Measurements from ENCODE around the gene CASZ1.

Gene CASZ1

GRCh38 chr1:10720635-10721034 lies 75.8 kb downstream of the CASZ1 start:
- Histone ChIP-seq H3K9me3 (ENCODE audit: control insufficient read depth, low read length) (no peaks in the 10 kb centered on the region), H3K4me1 (ENCODE audit: control insufficient read depth, insufficient read depth, low read length, poor library complexity, severe bottlenecking) (no peaks in the 10 kb centered on the region), H3K27me3 (replicated peaks; ENCODE audit: control insufficient read depth, insufficient read depth, low read length, poor library complexity, severe bottlenecking) (no peaks in the 10 kb centered on the region), H3K36me3 (ENCODE audit: control insufficient read depth, insufficient read depth, low read length) (no peaks in the 10 kb centered on the region), H3K27ac (ENCODE audit: insufficient read depth, low read length, poor library complexity, severe bottlenecking) (no peak overlapping the region), H3K4me3 (ENCODE audit: insufficient read depth, low read depth, low read length, poor library complexity, severe bottlenecking) (no peak overlapping the region)
- DNase-seq, result no peak

GRCh38 chr1:10718083-10718415 lies 78.4 kb downstream of the CASZ1 start:
- no peak for DNase-seq
- Histone ChIP-seq H3K9me3 (ENCODE audit: control insufficient read depth, low read length) (no peaks in the 10 kb centered on the region), H3K4me3 (ENCODE audit: insufficient read depth, low read depth, low read length, poor library complexity, severe bottlenecking) (no peak overlapping the region), H3K27me3 (replicated peaks; ENCODE audit: control insufficient read depth, insufficient read depth, low read length, poor library complexity, severe bottlenecking) (no peaks in the 10 kb centered on the region), H3K36me3 (ENCODE audit: control insufficient read depth, insufficient read depth, low read length) (no peaks in the 10 kb centered on the region), H3K27ac (ENCODE audit: insufficient read depth, low read length, poor library complexity, severe bottlenecking) (no peak overlapping the region), H3K4me1 (ENCODE audit: control insufficient read depth, insufficient read depth, low read length, poor library complexity, severe bottlenecking) (no peaks in the 10 kb centered on the region)

DNA sequence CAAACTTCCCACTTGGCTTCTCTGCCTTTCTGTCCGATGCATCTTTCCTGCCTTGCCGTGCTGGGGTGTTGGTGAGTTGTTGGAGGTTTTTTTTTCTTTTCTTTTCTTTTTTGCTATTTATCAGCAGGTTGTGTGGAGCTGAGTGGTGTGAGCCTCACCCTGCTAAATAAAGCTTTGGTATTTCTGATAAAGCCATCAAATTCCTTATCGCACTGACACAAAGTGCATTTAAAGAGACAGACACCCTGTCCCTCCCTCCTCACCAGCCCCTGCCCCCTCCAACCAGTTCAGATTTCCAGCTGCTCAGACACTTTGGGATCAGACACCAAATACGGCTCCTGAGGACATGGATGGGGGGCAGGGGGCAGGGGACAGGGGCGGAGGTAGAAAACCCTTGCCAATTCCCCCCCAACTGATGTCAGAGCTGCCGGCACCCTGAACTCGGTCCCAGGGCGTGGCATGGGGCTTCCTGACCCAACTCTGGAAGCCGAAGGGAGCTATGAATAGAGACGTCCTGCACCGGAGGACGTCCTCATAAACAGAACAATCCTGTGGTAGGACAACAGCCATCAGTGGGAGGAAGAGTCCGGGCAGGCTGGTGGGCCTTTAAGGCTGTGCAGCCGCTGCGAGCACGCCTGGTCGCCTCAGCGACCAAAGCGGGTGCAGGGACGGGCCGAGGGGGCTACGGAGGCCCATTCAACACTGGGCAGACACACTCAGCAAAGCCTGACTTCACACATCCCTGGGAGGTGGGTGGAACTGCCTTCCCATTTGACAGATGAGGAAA lies 79.0 kb downstream of the CASZ1 start:
- DNase-seq, result no peak
- Histone ChIP-seq H3K27ac (ENCODE audit: insufficient read depth, low read length, poor library complexity, severe bottlenecking) (no peak overlapping the region), H3K27me3 (replicated peaks; ENCODE audit: control insufficient read depth, insufficient read depth, low read length, poor library complexity, severe bottlenecking) (no peaks in the 10 kb centered on the region), H3K4me3 (ENCODE audit: insufficient read depth, low read depth, low read length, poor library complexity, severe bottlenecking) (no peak overlapping the region), H3K9me3 (ENCODE audit: control insufficient read depth, low read length) (no peaks in the 10 kb centered on the region), H3K36me3 (ENCODE audit: control insufficient read depth, insufficient read depth, low read length) (no peaks in the 10 kb centered on the region), H3K4me1 (ENCODE audit: control insufficient read depth, insufficient read depth, low read length, poor library complexity, severe bottlenecking) (no peaks in the 10 kb centered on the region)

DNA sequence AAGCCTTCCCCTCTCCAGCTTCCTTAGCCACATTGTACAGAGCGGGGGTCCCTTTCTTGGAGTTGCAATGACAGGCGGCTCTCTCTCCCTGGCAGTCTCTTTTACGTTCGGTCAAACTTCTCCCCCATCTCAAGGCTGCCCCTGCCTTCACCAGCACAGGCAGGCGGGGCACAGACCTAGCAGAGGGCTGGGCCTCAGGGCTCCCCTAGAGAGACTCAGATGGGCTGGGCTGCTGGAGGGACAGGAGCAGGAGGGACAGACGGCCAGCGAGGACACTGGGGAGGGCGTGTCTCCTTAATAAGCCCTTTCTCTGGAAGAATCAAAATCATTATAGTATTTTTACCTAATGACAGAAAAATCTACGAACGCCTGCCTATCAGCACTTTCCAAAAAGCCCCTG lies 79.6 kb downstream of the CASZ1 start:
- no peak overlapping the region for H3K4me3 ChIP-seq (ENCODE audit: insufficient read depth, low read depth, low read length, poor library complexity, severe bottlenecking)
- H3K4me1 ChIP-seq (ENCODE audit: control insufficient read depth, insufficient read depth, low read length, poor library complexity, severe bottlenecking), result no peaks in the 10 kb centered on the region
- no peak overlapping the region for H3K27ac ChIP-seq (ENCODE audit: insufficient read depth, low read length, poor library complexity, severe bottlenecking)
- no peaks in the 10 kb centered on the region for H3K9me3 ChIP-seq (ENCODE audit: control insufficient read depth, low read length)
- no peaks in the 10 kb centered on the region for H3K36me3 ChIP-seq (ENCODE audit: control insufficient read depth, insufficient read depth, low read length)
- DNase-seq, result no peak
- H3K27me3 ChIP-seq (replicated peaks; ENCODE audit: control insufficient read depth, insufficient read depth, low read length, poor library complexity, severe bottlenecking), result no peaks in the 10 kb centered on the region

- Histone ChIP-seq H3K4me3 (ENCODE audit: insufficient read depth, low read depth, low read length, poor library complexity, severe bottlenecking) (no peak overlapping the region), H3K27me3 (replicated peaks; ENCODE audit: control insufficient read depth, insufficient read depth, low read length, poor library complexity, severe bottlenecking) (no peaks in the 10 kb centered on the region), H3K4me1 (ENCODE audit: control insufficient read depth, insufficient read depth, low read length, poor library complexity, severe bottlenecking) (no peaks in the 10 kb centered on the region), H3K27ac (ENCODE audit: insufficient read depth, low read length, poor library complexity, severe bottlenecking) (no peak overlapping the region), H3K9me3 (ENCODE audit: control insufficient read depth, low read length) (no peaks in the 10 kb centered on the region), H3K36me3 (ENCODE audit: control insufficient read depth, insufficient read depth, low read length) (no peaks in the 10 kb centered on the region)
- DNase-seq, result no peak
These were observed 81.9 kb downstream of the CASZ1 start for GRCh38 chr1:10714337-10715114.

DNA sequence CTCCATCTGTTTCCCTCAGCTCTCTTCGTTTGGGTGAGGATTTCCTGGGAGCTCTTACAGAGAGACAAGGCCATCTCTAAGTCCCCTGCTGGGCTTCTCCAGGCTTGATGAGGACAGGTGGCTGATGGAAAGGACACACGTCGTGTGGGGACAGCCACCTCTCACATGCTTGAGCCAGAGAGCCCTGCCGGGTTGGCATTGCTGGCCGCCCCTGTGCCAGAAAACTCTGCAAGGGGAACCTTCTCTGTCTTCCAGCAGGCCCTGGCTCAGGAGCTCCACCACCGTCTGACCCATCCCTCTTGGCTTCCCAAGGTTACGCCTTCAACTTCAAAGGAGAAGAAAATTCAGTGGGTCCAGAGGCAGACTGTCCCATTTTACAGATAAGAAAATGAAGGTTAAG lies 82.8 kb downstream of the CASZ1 start:
- no peak for DNase-seq
- Histone ChIP-seq H3K9me3 (ENCODE audit: control insufficient read depth, low read length) (no peaks in the 10 kb centered on the region), H3K4me3 (ENCODE audit: insufficient read depth, low read depth, low read length, poor library complexity, severe bottlenecking) (no peak overlapping the region), H3K4me1 (ENCODE audit: control insufficient read depth, insufficient read depth, low read length, poor library complexity, severe bottlenecking) (no peaks in the 10 kb centered on the region), H3K27me3 (replicated peaks; ENCODE audit: control insufficient read depth, insufficient read depth, low read length, poor library complexity, severe bottlenecking) (no peaks in the 10 kb centered on the region), H3K36me3 (ENCODE audit: control insufficient read depth, insufficient read depth, low read length) (no peaks in the 10 kb centered on the region), H3K27ac (ENCODE audit: insufficient read depth, low read length, poor library complexity, severe bottlenecking) (no peak overlapping the region)

DNA sequence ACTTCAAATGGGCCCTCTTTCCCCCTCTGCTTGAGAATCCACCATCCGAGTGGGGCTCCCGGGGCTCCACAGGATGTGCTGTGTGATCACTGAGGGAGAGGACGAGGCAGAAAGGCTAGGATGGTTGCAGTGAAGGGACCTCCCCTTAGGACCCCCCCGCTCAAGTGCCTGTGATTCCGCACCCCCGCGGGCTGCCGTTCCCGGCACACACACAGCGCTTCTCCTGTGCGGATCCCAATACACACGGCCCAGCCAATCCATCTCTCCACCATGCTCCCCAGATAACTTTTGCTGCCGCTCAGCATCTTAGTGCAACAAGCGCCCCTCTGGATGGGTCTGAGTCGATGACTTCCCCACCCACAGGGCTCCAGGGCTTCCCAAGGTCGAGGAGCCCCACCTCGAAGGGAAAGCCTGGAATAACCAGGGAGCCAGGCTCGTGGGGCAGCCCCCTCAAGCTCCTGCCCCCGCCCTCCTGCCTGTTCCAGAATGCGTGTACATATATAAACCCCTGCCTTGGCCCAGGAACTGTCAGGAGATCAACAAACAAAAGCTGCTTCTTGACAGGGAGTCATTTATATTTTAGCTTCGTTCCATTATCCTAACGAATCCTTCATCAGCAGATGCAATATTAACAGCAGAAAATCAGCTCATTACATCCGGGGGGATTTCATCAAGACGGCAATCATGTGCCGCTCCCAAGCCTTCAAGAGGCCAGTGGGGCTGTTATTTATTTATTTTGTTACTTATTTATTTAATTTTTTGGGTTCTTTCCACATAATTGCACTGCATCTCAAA lies 83.7 kb downstream of the CASZ1 start:
- no peak overlapping the region for H3K27ac ChIP-seq (ENCODE audit: insufficient read depth, low read length, poor library complexity, severe bottlenecking)
- no peak overlapping the region for H3K4me3 ChIP-seq (ENCODE audit: insufficient read depth, low read depth, low read length, poor library complexity, severe bottlenecking)
- no peaks in the 10 kb centered on the region for H3K9me3 ChIP-seq (ENCODE audit: control insufficient read depth, low read length)
- no peaks in the 10 kb centered on the region for H3K36me3 ChIP-seq (ENCODE audit: control insufficient read depth, insufficient read depth, low read length)
- no peaks in the 10 kb centered on the region for H3K27me3 ChIP-seq (replicated peaks; ENCODE audit: control insufficient read depth, insufficient read depth, low read length, poor library complexity, severe bottlenecking)
- DNase-seq, result no peak
- no peaks in the 10 kb centered on the region for H3K4me1 ChIP-seq (ENCODE audit: control insufficient read depth, insufficient read depth, low read length, poor library complexity, severe bottlenecking)

DNA sequence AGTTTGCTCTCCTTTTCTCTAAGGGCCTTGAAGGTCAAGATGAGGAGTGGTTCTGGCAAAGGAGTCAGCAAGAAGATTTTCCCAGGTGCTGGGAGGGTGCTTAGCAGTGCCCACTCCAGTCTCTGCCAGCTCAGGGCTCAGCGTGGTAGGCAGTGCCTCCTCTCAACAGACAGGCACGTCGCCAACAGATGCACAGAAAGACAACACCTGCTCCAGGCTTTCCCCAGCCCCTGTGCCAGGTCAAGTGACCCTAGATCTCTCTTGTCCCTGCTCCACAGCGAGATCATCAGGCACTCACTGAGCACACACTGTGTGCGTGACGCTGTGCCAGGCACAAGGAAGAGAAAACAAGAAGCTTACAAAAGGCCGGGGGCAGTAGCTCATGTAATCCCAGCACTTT lies 86.0 kb downstream of the CASZ1 start:
- Histone ChIP-seq H3K4me3 (ENCODE audit: insufficient read depth, low read depth, low read length, poor library complexity, severe bottlenecking) (no peak overlapping the region), H3K4me1 (ENCODE audit: control insufficient read depth, insufficient read depth, low read length, poor library complexity, severe bottlenecking) (no peaks in the 10 kb centered on the region), H3K27ac (ENCODE audit: insufficient read depth, low read length, poor library complexity, severe bottlenecking) (no peak overlapping the region), H3K27me3 (replicated peaks; ENCODE audit: control insufficient read depth, insufficient read depth, low read length, poor library complexity, severe bottlenecking) (no peaks in the 10 kb centered on the region), H3K9me3 (ENCODE audit: control insufficient read depth, low read length) (no peaks in the 10 kb centered on the region), H3K36me3 (ENCODE audit: control insufficient read depth, insufficient read depth, low read length) (no peaks in the 10 kb centered on the region)
- no peak for DNase-seq

GRCh38 chr1:10709646-10710045 lies 86.8 kb downstream of the CASZ1 start:
- H3K4me1 ChIP-seq (ENCODE audit: control insufficient read depth, insufficient read depth, low read length, poor library complexity, severe bottlenecking), result no peaks in the 10 kb centered on the region
- no peaks in the 10 kb centered on the region for H3K27me3 ChIP-seq (replicated peaks; ENCODE audit: control insufficient read depth, insufficient read depth, low read length, poor library complexity, severe bottlenecking)
- no peak overlapping the region for H3K4me3 ChIP-seq (ENCODE audit: insufficient read depth, low read depth, low read length, poor library complexity, severe bottlenecking)
- no peak for DNase-seq
- H3K36me3 ChIP-seq (ENCODE audit: control insufficient read depth, insufficient read depth, low read length), result no peaks in the 10 kb centered on the region
- H3K27ac ChIP-seq (ENCODE audit: insufficient read depth, low read length, poor library complexity, severe bottlenecking), result no peak overlapping the region
- H3K9me3 ChIP-seq (ENCODE audit: control insufficient read depth, low read length), result no peaks in the 10 kb centered on the region

GRCh38 chr1:10709165-10709564 lies 87.3 kb downstream of the CASZ1 start:
- no peaks in the 10 kb centered on the region for H3K36me3 ChIP-seq (ENCODE audit: control insufficient read depth, insufficient read depth, low read length)
- no peak for DNase-seq
- no peak overlapping the region for H3K27ac ChIP-seq (ENCODE audit: insufficient read depth, low read length, poor library complexity, severe bottlenecking)
- H3K4me1 ChIP-seq (ENCODE audit: control insufficient read depth, insufficient read depth, low read length, poor library complexity, severe bottlenecking), result no peaks in the 10 kb centered on the region
- no peaks in the 10 kb centered on the region for H3K9me3 ChIP-seq (ENCODE audit: control insufficient read depth, low read length)
- H3K4me3 ChIP-seq (ENCODE audit: insufficient read depth, low read depth, low read length, poor library complexity, severe bottlenecking), result no peak overlapping the region
- no peaks in the 10 kb centered on the region for H3K27me3 ChIP-seq (replicated peaks; ENCODE audit: control insufficient read depth, insufficient read depth, low read length, poor library complexity, severe bottlenecking)

Data from effector memory CD4-positive, alpha-beta T cell (primary cell).